ENCODE measurements around the gene SCRT2. TPM values are rescaled to one million over a fixed set of nuclear protein-coding genes. Genes with fewer than 3 reads are reported as not detected.

SCRT2 gene
- total and polyA plus RNA-seq, 4 donors, result not detected

GRCh38 chr20:646107-646867 lies 29.3 kb downstream of the SCRT2 start:
- H3K4me1 ChIP-seq (ENCODE audit: control insufficient read depth in 5 of 5, insufficient read depth in 5 of 5, low read length in 5 of 5), result peaks cover 0 to 2% (median 0%) of the 10 kb centered on the region in 5 donors
- H3K36me3 ChIP-seq (ENCODE audit: control insufficient read depth in 4 of 4, insufficient read depth in 4 of 4, low read length in 4 of 4), result peaks cover 7 to 25% (median 9%) of the 10 kb centered on the region in 4 donors
- no peak overlapping the region for H3K9ac ChIP-seq (ENCODE audit: insufficient read depth in 1 of 2, low read length in 2 of 2)
- 84 to 91% methylated on average over 10 of the region's 10 CpGs for WGBS, 2 donors
- ATAC-seq (ENCODE audit: insufficient read depth, low FRiP score), result no peak
- H3K27me3 ChIP-seq (ENCODE audit: control insufficient read depth in 3 of 3, insufficient read depth in 3 of 3, low read length in 2 of 3), result no peaks in the 10 kb centered on the region
- no peak overlapping the region for H3K27ac ChIP-seq (ENCODE audit: low read depth in 1 of 2, low read length in 1 of 2)
- no peak for DNase-seq
- H3K9me3 ChIP-seq (ENCODE audit: control insufficient read depth in 4 of 4, insufficient read depth in 3 of 4, low read length in 3 of 4), result peaks cover 0 to 9% (median 0%) of the 10 kb centered on the region in 4 donors
- no peak overlapping the region for H3K4me3 ChIP-seq
- no peak for TF ChIP-seq CTCF (IDR thresholded peaks at IDR 0.05; ENCODE audit: control extremely low read depth, extremely low read depth)

- peaks cover 7 to 23% (median 9%) of the 10 kb centered on the region in 4 donors for H3K36me3 ChIP-seq (ENCODE audit: control insufficient read depth in 4 of 4, insufficient read depth in 4 of 4, low read length in 4 of 4)
- 16 to 21% methylated on average over 20 of the region's 20 CpGs for WGBS, 2 donors
- no peak overlapping the region for H3K9ac ChIP-seq (ENCODE audit: insufficient read depth in 1 of 2, low read length in 2 of 2)
- DNase-seq, result peak; percentile 73 to 86 (median 84)
- H3K27me3 ChIP-seq (ENCODE audit: control insufficient read depth in 3 of 3, insufficient read depth in 3 of 3, low read length in 2 of 3), result no peaks in the 10 kb centered on the region
- TF ChIP-seq CTCF (IDR thresholded peaks at IDR 0.05; ENCODE audit: control extremely low read depth, extremely low read depth), result peak; percentile 95
- H3K27ac ChIP-seq (ENCODE audit: low read depth in 1 of 2, low read length in 1 of 2), result no peak overlapping the region
- H3K4me1 ChIP-seq (ENCODE audit: control insufficient read depth in 5 of 5, insufficient read depth in 5 of 5, low read length in 5 of 5), result peaks cover 0 to 2% (median 0%) of the 10 kb centered on the region in 5 donors
- peaks cover 0 to 9% (median 0%) of the 10 kb centered on the region in 4 donors for H3K9me3 ChIP-seq (ENCODE audit: control insufficient read depth in 4 of 4, insufficient read depth in 3 of 4, low read length in 3 of 4)
- peak; percentile 86 for ATAC-seq (ENCODE audit: insufficient read depth, low FRiP score)
- no peak overlapping the region for H3K4me3 ChIP-seq
Observed at GRCh38 chr20:645318-646106, 30.1 kb downstream of the SCRT2 start.

- 81 to 86% methylated on average over 11 of the region's 11 CpGs for WGBS, 2 donors
- TF ChIP-seq CTCF (IDR thresholded peaks at IDR 0.05; ENCODE audit: control extremely low read depth, extremely low read depth), result no peak
- peaks cover 7 to 18% (median 9%) of the 10 kb centered on the region in 4 donors for H3K36me3 ChIP-seq (ENCODE audit: control insufficient read depth in 4 of 4, insufficient read depth in 4 of 4, low read length in 4 of 4)
- no peak overlapping the region for H3K4me3 ChIP-seq
- H3K9me3 ChIP-seq (ENCODE audit: control insufficient read depth in 4 of 4, insufficient read depth in 3 of 4, low read length in 3 of 4), result peaks cover 0 to 9% (median 0%) of the 10 kb centered on the region in 4 donors
- H3K4me1 ChIP-seq (ENCODE audit: control insufficient read depth in 5 of 5, insufficient read depth in 5 of 5, low read length in 5 of 5), result peaks cover 0 to 2% (median 0%) of the 10 kb centered on the region in 5 donors
- no peak for ATAC-seq (ENCODE audit: insufficient read depth, low FRiP score)
- no peak for DNase-seq
- no peak overlapping the region for H3K27ac ChIP-seq (ENCODE audit: low read depth in 1 of 2, low read length in 1 of 2)
- H3K27me3 ChIP-seq (ENCODE audit: control insufficient read depth in 3 of 3, insufficient read depth in 3 of 3, low read length in 2 of 3), result no peaks in the 10 kb centered on the region
- H3K9ac ChIP-seq (ENCODE audit: insufficient read depth in 1 of 2, low read length in 2 of 2), result no peak overlapping the region
Observed at GRCh38 chr20:644692-645317, 30.8 kb downstream of the SCRT2 start.

Data from lung (tissue), 12 donors.